Ishikawa (cell line): ENCODE measurements around the gene LY6G6D.

Source experiments
- CEBPB ChIP-seq: IDR thresholded peaks from 2 replicates; pipeline ENCODE4 v1.6.1; 2012
- CREB1 ChIP-seq: IDR thresholded peaks from 2 replicates; pipeline ENCODE4 v1.6.1; 2012; ENCODE audit warnings: low read depth
- EGR1 ChIP-seq: IDR thresholded peaks from 2 replicates; pipeline ENCODE4 v1.6.1; 2012
- EP300 ChIP-seq: IDR thresholded peaks from 2 replicates; pipeline ENCODE4 v1.6.1; 2012; ENCODE audit warnings: borderline replicate concordance
- FOXM1 ChIP-seq: IDR thresholded peaks from 2 replicates; pipeline ENCODE4 v1.6.1; 2012; ENCODE audit warnings: low read depth, borderline replicate concordance
- MAX ChIP-seq: IDR thresholded peaks from 2 replicates; pipeline ENCODE4 v1.6.1; 2012
- NFIC ChIP-seq: IDR thresholded peaks from 2 replicates; pipeline ENCODE4 v1.6.1; 2012
- RAD21 ChIP-seq: IDR thresholded peaks from 2 replicates; pipeline ENCODE4 v1.6.1; 2012; ENCODE audit warnings: low read depth
- REST ChIP-seq: IDR thresholded peaks from 2 replicates; pipeline ENCODE4 v1.6.1; 2012; ENCODE audit warnings: low read depth, mild to moderate bottlenecking
- TAF1 ChIP-seq: IDR thresholded peaks from 2 replicates; pipeline ENCODE4 v1.6.1; 2012; ENCODE audit warnings: low read depth, mild to moderate bottlenecking
- TCF12 ChIP-seq: IDR thresholded peaks from 2 replicates; pipeline ENCODE4 v1.6.1; 2012; ENCODE audit warnings: low read depth
- TEAD4 ChIP-seq: IDR thresholded peaks from 2 replicates; pipeline ENCODE4 v1.6.1; 2012
- USF1 ChIP-seq: IDR thresholded peaks from 2 replicates; pipeline ENCODE4 v1.6.1; 2012
- YY1 ChIP-seq: IDR thresholded peaks from 2 replicates; pipeline ENCODE4 v1.6.1; 2012; ENCODE audit warnings: low read depth
- ZBTB7A ChIP-seq: IDR thresholded peaks from 2 replicates; pipeline ENCODE4 v1.6.1; 2012; ENCODE audit warnings: low read depth

The LY6G6D gene

GRCh38 chr6:31713991-31714684 is 1.0 kb upstream of the LY6G6D start:
- no peak for TF ChIP-seq CREB1

GRCh38 chr6:31717499-31718222 is 2.5 kb downstream of the LY6G6D start:
- TF ChIP-seq NFIC, result no peak
- TF ChIP-seq REST, result no peak
- no peak for TF ChIP-seq TAF1
- no peak for TF ChIP-seq TEAD4
- TF ChIP-seq USF1, result no peak
- TF ChIP-seq YY1, result no peak
- no peak for TF ChIP-seq FOXM1

- TF ChIP-seq YY1 (peak; percentile 74), TEAD4 (peak; percentile 70), ZBTB7A (no peak), RAD21 (no peak), EP300 (peak; percentile 51; the same call in 1 of the 2 replicates), MAX (peak; percentile 28; the same call in 1 of the 2 replicates), FOXM1 (no peak), TCF12 (peak; percentile 77), NFIC (peak; percentile 58; the same call in 1 of the 2 replicates), USF1 (no peak)
Observed at GRCh38 chr6:31718265-31718664, 3.1 kb downstream of the LY6G6D start.

- TF ChIP-seq USF1 (no peak), TCF12 (no peak), MAX (no peak), YY1 (no peak), ZBTB7A (no peak), FOXM1 (no peak), NFIC (no peak), CEBPB (no peak), TAF1 (no peak), EP300 (no peak), CREB1 (no peak), RAD21 (no peak)
Observed at GRCh38 chr6:31719001-31719400, 3.9 kb downstream of the LY6G6D start.

GRCh38 chr6:31720196-31720770 is 5.1 kb downstream of the LY6G6D start:
- no peak for TF ChIP-seq USF1
- no peak for TF ChIP-seq TCF12
- no peak for TF ChIP-seq MAX
- no peak for TF ChIP-seq NFIC
- TF ChIP-seq CEBPB, result no peak
- TF ChIP-seq FOXM1, result no peak
- no peak for TF ChIP-seq YY1
- no peak for TF ChIP-seq EGR1
- no peak for TF ChIP-seq RAD21
- TF ChIP-seq REST, result no peak
- no peak for TF ChIP-seq ZBTB7A
- TF ChIP-seq TAF1, result no peak
